PC-9 (cell line): ENCODE data around the gene RASGEF1B.

Source experiments
- CTCF ChIP-seq: fragments of 200-600 bp; sonication (generic); conservative IDR thresholded peaks from 2 replicates; pipeline ENCODE4 v1.6.1; 2017; ENCODE audit warnings: mixed run types, antibody characterized with exemption, mild to moderate bottlenecking, moderate library complexity
- EZH2 ChIP-seq: fragments of 200-600 bp; sonication (generic); IDR thresholded peaks from 2 replicates; pipeline ENCODE4 v1.8.0; 2017; ENCODE audit warnings: antibody characterized with exemption, low read depth

DNA sequence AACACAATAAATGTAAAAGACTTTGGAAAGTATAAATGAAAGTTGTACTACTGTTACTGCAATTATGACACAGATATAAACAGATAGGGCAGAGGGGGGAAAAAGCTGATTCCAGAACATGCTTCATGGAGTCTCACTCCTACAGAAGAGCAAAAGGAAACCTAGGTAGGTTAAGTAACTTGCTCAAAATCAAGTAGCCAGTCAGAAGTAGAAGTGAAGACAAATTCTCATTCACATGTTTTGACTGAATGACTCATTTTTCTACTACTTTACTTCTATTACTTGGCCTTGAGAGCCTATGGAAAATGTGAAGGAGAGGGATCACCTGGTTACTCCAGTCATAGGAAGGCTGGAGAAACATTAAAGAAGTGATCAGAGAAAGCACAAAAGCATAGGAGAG lies 23.6 kb upstream of the RASGEF1B start:
- TF ChIP-seq EZH2 = no peak
- TF ChIP-seq CTCF = no peak
